ENCODE data around the gene RIF1.

Gene RIF1

GRCh38 chr2:151439127-151439526 is 29.4 kb downstream of the RIF1 start:
- H3K27ac ChIP-seq (ENCODE audit: low read depth, low read length): no peak overlapping the region
- H3K9me3 ChIP-seq (ENCODE audit: insufficient read depth, low read length): no peaks in the 10 kb centered on the region
- H3K36me3 ChIP-seq (ENCODE audit: low read length): peaks cover 60% of the 10 kb centered on the region
- peaks cover 11% of the 10 kb centered on the region; the same call in 1 of the 2 replicates for H3F3A ChIP-seq (ENCODE audit: insufficient read depth)
- no peak overlapping the region for H3K4me3 ChIP-seq (ENCODE audit: insufficient read depth, low read length, poor library complexity, severe bottlenecking)
- no peaks in the 10 kb centered on the region for H4K20me1 ChIP-seq (ENCODE audit: low read depth, low read length)
- H3K9ac ChIP-seq (ENCODE audit: low read length): no peak overlapping the region
- H3K27me3 ChIP-seq (ENCODE audit: low read length): no peaks in the 10 kb centered on the region
- TF ChIP-seq EZH2phosphoT487 (conservative IDR thresholded peaks at IDR 0.05; ENCODE audit: low read length) (no peak), CTCF (IDR thresholded peaks at IDR 0.05; ENCODE audit: insufficient read depth, low read length, poor library complexity, severe bottlenecking) (no peak)
- no peak overlapping the region for H2AFZ ChIP-seq (ENCODE audit: low read depth, low read length, severe bottlenecking)
- no peak overlapping the region for H3K4me2 ChIP-seq (ENCODE audit: low read depth, low read length, poor library complexity, severe bottlenecking)
- H3K79me2 ChIP-seq (ENCODE audit: insufficient read depth, low read length): no peaks in the 10 kb centered on the region
- no peaks in the 10 kb centered on the region for H3K9me2 ChIP-seq (replicated peaks; ENCODE audit: insufficient read depth, low read length)

GRCh38 chr2:151459358-151459757 is 49.7 kb downstream of the RIF1 start:
- TF ChIP-seq EZH2phosphoT487 (conservative IDR thresholded peaks at IDR 0.05; ENCODE audit: low read length) (no peak), CTCF (IDR thresholded peaks at IDR 0.05; ENCODE audit: insufficient read depth, low read length, poor library complexity, severe bottlenecking) (no peak)
- H3K36me3 ChIP-seq (ENCODE audit: low read length): peaks cover 74% of the 10 kb centered on the region
- no peak overlapping the region for H3K4me2 ChIP-seq (ENCODE audit: low read depth, low read length, poor library complexity, severe bottlenecking)
- no peaks in the 10 kb centered on the region for H3K79me2 ChIP-seq (ENCODE audit: insufficient read depth, low read length)
- no peaks in the 10 kb centered on the region for H4K20me1 ChIP-seq (ENCODE audit: low read depth, low read length)
- no peak overlapping the region for H3K27ac ChIP-seq (ENCODE audit: low read depth, low read length)
- H3F3A ChIP-seq (ENCODE audit: insufficient read depth): no peaks in the 10 kb centered on the region
- H3K27me3 ChIP-seq (ENCODE audit: low read length): no peaks in the 10 kb centered on the region
- no peaks in the 10 kb centered on the region for H3K9me2 ChIP-seq (replicated peaks; ENCODE audit: insufficient read depth, low read length)
- no peak overlapping the region for H3K9ac ChIP-seq (ENCODE audit: low read length)
- no peak overlapping the region for H3K4me3 ChIP-seq (ENCODE audit: insufficient read depth, low read length, poor library complexity, severe bottlenecking)
- no peaks in the 10 kb centered on the region for H3K9me3 ChIP-seq (ENCODE audit: insufficient read depth, low read length)
- no peak overlapping the region for H2AFZ ChIP-seq (ENCODE audit: low read depth, low read length, severe bottlenecking)

GRCh38 chr2:151465771-151466170 is 56.1 kb downstream of the RIF1 start:
- H4K20me1 ChIP-seq (ENCODE audit: low read depth, low read length): no peaks in the 10 kb centered on the region
- no peak overlapping the region for H3K4me3 ChIP-seq (ENCODE audit: insufficient read depth, low read length, poor library complexity, severe bottlenecking)
- no peaks in the 10 kb centered on the region for H3K9me2 ChIP-seq (replicated peaks; ENCODE audit: insufficient read depth, low read length)
- H2AFZ ChIP-seq (ENCODE audit: low read depth, low read length, severe bottlenecking): no peak overlapping the region
- H3K9ac ChIP-seq (ENCODE audit: low read length): no peak overlapping the region
- no peaks in the 10 kb centered on the region for H3F3A ChIP-seq (ENCODE audit: insufficient read depth)
- no peak for TF ChIP-seq EZH2phosphoT487 (conservative IDR thresholded peaks at IDR 0.05; ENCODE audit: low read length)
- TF ChIP-seq CTCF (IDR thresholded peaks at IDR 0.05; ENCODE audit: insufficient read depth, low read length, poor library complexity, severe bottlenecking): no peak
- H3K36me3 ChIP-seq (ENCODE audit: low read length): peaks cover 82% of the 10 kb centered on the region
- H3K4me2 ChIP-seq (ENCODE audit: low read depth, low read length, poor library complexity, severe bottlenecking): no peak overlapping the region
- no peaks in the 10 kb centered on the region for H3K27me3 ChIP-seq (ENCODE audit: low read length)
- no peaks in the 10 kb centered on the region for H3K79me2 ChIP-seq (ENCODE audit: insufficient read depth, low read length)
- H3K9me3 ChIP-seq (ENCODE audit: insufficient read depth, low read length): no peaks in the 10 kb centered on the region
- no peak overlapping the region for H3K27ac ChIP-seq (ENCODE audit: low read depth, low read length)
